Subcutaneous adipose tissue (tissue), 4 donors: ENCODE measurements around the gene CCDC40. TPM values are rescaled to one million over a fixed set of nuclear protein-coding genes. Genes with fewer than 3 reads are reported as not detected.

ENCODE experiments used
- CTCF ChIP-seq: fragments of 450-650 bp; IDR thresholded peaks from one replicate; pipeline ENCODE4 v1.5.1; 2016; ENCODE audit warnings: low read depth, mild to moderate bottlenecking, control low read depth, antibody characterized with exemption, moderate library complexity
- total RNA-seq, 4 donors: library from RNA; depleted of rRNA; stranded (reverse); fragments of >200 nt; gene quantifications; one replicate each; pipeline ENCODE4 v1.1.0, GENCODE V29; 2016

The CCDC40 gene
- total RNA-seq, 4 donors from 2014 or later = 3.1 to 5.5 (median 4.6) TPM

- no peak for TF ChIP-seq CTCF
Observed at GRCh38 chr17:80089762-80090161, 53.3 kb downstream of the CCDC40 start.

- TF ChIP-seq CTCF = no peak
Observed at GRCh38 chr17:80091376-80091775, 54.9 kb downstream of the CCDC40 start.

GRCh38 chr17:80092959-80093358, 56.5 kb downstream of the CCDC40 start:
- no peak for TF ChIP-seq CTCF

DNA sequence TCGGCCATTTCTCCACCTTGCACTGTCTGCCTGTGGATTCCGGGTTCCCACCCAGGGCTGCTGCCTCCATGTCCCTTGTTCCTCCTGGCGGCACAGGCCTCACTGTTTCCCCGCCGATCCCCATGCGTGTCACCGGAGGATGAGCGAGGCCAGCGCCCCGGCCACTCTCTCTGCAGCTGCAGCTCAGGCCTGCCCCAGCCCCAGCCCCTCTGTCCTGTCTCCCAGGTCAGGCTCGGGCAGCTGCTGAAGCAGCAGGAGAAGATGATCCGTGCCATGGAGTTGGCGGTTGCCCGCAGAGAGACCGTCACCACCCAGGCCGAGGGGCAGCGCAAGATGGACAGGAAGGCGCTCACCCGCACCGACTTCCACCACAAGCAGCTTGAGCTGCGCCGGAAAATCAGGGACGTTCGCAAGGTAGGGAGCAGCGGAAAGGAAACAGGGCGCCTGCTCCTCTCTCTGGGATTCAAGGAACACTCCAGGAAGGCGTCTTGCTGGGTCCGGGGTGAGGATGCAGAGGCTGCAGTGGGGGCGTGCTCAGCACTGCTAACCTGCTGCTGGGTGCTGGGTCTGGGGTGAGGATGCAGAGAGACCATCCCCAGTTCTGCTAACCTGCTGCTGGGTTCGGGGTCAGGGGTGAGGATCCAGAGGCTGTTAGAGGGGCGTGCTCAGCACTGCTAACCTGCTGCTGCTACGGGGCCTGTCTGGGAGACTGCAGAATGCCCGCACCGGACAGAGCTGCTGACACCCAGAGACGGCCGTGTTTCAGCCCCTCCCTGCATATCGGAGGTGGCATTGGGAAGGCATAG, 58.8 kb downstream of the CCDC40 start:
- no peak for TF ChIP-seq CTCF

DNA sequence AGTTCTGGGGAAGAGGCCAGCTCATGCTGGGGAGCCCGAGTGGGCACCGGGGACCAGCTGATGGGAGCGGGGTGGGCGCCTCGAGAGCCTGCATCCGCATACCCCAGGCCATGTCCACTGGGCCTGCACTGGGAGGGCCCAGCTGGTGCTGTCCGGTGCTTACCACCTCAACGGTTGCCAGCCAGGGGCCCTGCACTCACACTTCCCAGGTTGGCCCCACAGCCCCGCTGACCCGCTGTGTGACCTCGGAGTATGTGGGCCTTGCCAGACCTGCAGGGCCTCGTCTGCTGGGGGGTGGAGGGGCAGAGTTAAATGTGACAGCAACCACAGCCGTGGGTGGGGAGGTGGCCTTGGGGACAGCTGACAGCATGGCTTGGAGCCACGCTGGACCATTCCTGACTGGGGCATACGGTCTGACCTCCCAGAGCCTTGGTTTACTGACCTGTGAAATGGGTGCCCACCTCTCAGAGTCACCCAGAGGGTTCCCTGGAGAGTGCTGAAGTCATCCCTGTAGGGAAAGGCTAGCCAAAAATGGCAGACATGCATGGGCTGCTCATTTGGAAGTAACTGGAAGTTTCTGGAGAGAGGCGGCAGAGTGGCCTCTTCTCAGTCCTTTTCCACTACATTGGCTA, 59.5 kb downstream of the CCDC40 start:
- no peak for TF ChIP-seq CTCF

DNA sequence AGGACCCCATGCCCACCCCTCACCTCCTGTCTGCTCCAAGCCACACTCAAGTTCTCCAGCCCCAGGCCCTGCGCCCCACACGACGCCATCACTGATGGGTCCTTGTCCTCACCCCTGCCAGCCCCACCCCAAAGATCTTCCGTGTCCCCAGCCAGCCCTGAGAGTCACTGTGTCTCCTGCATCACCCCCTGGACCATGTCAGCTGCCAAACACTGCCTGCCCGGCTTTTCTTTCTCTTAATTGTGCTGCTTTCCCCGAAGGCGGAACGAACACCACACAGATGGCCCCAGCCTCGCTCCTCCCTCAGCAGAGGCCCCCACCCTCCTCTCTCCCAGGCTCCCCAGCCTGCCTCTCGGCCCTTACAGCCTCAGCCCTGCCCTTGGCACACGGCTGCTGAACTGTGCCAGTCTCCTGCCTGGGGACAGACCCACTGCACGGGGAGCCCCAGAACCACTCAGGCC, 60.1 kb downstream of the CCDC40 start:
- TF ChIP-seq CTCF = no peak

DNA sequence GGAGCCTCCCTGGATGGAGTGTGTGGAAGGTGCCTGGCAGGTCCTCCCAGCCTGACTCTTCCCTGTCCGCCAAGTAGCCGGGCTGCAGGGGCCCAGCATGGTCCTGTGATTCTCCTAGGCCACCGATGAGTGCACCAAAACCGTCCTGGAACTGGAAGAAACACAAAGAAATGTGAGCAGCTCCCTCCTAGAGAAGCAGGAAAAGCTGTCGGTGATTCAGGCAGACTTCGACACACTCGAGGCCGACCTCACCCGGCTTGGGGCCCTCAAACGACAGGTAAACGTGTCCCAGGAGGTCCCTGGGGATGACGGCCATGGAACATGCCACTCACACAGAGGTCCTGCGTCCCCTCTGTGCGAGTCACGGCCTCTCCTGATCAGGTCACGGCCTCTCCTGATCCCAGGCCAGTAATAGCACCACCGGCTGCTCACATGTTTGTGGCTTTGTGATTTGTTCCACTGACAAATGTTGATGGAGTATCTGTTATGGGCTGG, 60.7 kb downstream of the CCDC40 start:
- TF ChIP-seq CTCF = no peak
